ENCODE data around the gene KRTAP4-12.
"Not testable (repeated sequence)": the region's sequence is repeated elsewhere in the genome, so short reads cannot be mapped to it uniquely, and the experiment has no call there.

The KRTAP4-12 gene

GRCh38 chr17:41126412-41126811, 2.4 kb upstream of the KRTAP4-12 start:
- DNase-seq (ENCODE audit: low read depth, low spot score): no peak

- DNase-seq (ENCODE audit: low read depth, low spot score): no peak
Observed at GRCh38 chr17:41125064-41125463, 1.1 kb upstream of the KRTAP4-12 start.

- not testable (repeated sequence) for DNase-seq (ENCODE audit: low read depth, low spot score)
Observed at GRCh38 chr17:41123292-41123990, 541 bp downstream of the KRTAP4-12 start.

DNA sequence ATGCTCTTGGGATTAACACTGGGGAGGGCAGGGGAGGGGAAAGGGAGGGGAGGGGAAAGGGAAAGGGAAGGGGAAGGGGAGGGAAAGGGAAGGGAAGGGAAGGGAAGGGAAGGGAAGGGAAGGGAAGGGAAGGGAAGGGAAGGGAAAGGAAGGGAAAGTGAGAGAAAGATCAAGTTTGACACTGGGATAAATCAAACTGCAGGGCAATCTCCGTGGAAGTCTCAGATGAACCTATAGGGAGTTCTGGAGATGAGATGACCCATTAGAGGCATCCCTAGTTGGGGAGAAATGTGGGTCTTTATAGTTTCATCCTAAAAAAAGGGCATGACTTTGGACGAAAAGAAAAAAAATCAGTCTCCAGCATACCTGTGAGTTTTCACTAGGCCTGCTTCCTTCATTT, 2.2 kb downstream of the KRTAP4-12 start:
- no peak for DNase-seq (ENCODE audit: low read depth, low spot score)

DNA sequence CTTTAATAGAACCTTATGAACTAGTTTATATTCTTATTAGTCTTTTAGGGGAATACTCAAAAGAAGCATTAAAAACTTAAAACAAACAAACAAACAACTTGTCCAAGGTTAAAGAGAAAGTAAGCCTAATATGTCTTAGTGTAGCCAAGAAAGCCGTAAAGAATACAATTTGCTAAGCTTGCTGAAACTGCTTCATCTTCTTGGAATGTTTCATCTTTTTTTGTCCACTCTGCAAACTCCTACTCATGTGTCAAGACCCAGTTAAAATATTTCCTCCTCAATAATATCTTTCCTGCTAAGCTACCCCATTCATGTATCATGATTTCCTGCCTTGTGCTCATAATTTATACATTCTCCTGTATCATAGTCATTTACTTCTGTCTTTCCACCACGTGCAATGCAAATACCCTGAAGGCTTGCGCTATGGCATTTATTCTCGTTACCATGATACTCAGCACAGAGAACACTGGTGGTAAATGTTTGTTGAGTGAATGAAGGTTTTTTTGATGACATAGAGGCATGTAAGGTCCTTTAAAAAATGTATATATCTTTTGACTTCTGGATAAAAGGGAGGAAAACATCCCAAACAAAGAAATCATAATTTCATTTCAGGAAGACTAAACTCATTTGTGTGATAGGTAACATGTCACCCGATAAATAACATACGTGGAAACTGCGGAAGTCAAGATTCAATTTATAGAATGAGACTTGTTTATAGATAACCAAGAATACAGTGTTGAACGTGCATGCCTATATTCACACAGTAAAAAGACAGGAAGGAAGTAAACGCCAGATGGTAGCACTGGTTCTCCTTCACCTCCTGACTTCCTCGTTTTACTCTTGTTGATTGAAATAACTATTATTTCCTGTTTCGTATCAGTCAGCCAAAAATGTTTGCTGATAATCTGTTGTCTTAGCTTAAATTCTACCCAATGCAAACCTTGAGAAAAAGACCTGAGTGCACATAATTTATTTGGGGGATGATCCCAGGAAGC, 4.0 kb downstream of the KRTAP4-12 start:
- DNase-seq (ENCODE audit: low read depth, low spot score): not testable (repeated sequence)

- DNase-seq (ENCODE audit: low read depth, low spot score): no peak
Observed at GRCh38 chr17:41118721-41119120, 5.3 kb downstream of the KRTAP4-12 start.

DNA sequence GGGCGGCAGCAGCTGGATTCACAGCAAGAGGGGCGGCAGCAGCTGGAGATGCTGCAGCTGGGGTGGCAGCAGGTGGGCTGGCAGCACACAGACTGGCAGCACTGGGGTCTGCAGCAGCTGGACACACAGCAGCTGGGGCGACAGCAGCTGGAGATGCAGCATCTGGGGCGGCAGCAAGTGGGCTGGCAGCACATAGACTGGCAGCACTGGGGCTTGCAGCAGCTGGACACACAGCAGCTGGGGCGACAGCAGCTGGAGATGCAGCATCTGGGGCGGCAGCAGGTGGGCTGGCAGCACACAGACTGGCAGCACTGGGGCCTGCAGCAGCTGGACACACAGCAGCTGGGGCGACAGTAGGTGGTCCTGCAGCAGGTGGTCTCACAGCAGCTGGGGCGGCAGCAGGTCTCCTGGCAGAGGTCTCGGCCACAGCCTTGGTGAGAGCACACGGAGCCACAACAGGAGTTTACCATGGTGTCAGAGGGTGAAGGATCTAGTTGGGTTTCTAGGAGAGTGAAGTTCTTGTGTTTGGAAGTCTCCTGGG, 6.1 kb downstream of the KRTAP4-12 start, which contains the start of gene KRTAP4-11:
KRTAP4-11 (minus strand) TSS at position 528 of the 541 bp plus-strand sequence; CDS start at position 470, 58 bp downstream.
- not testable (repeated sequence) for DNase-seq (ENCODE audit: low read depth, low spot score)

- DNase-seq (ENCODE audit: low read depth, low spot score): no peak
Observed at GRCh38 chr17:41116297-41116696, 7.7 kb downstream of the KRTAP4-12 start.

- DNase-seq (ENCODE audit: low read depth, low spot score): no peak
Observed at GRCh38 chr17:41111151-41111885, 12.7 kb downstream of the KRTAP4-12 start.

- not testable (repeated sequence) for DNase-seq (ENCODE audit: low read depth, low spot score)
Observed at GRCh38 chr17:41108728-41109386, 15.1 kb downstream of the KRTAP4-12 start.

DNA sequence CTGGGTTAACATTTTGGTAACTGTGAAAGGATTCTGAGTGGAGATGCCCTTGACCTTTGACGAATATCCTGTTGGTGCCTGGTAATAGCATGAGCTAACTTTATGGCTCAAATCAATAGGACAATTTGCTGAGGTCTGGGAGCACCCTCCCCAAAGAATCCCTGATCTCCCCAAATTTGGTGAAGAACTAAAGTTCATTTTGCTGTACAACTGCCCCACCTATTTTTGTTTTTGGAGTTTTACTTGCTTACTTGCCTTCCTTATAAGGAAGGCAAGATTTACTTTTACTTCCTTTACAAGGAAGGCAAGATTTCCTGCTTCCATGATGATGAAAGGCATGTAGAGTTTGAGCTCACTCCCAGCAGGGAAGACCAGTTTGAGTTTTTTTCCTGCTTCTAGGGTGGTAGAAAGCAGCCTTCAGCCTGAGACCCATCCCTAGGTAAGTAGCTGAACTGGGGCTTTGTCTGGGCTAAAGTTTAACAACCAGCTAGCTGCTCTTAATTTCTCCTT, 16.0 kb downstream of the KRTAP4-12 start:
- no peak for DNase-seq (ENCODE audit: low read depth, low spot score)

GRCh38 chr17:41105347-41105746, 18.6 kb downstream of the KRTAP4-12 start, which contains the start of gene KRTAP4-9:
TSS of gene KRTAP4-9 (plus strand) at chr17:41105389. CDS start at chr17:41105389, 0 bp downstream.
- not testable (repeated sequence) for DNase-seq (ENCODE audit: low read depth, low spot score)

- DNase-seq (ENCODE audit: low read depth, low spot score): not testable (repeated sequence)
Observed at GRCh38 chr17:41104386-41105038, 19.5 kb downstream of the KRTAP4-12 start.

DNA sequence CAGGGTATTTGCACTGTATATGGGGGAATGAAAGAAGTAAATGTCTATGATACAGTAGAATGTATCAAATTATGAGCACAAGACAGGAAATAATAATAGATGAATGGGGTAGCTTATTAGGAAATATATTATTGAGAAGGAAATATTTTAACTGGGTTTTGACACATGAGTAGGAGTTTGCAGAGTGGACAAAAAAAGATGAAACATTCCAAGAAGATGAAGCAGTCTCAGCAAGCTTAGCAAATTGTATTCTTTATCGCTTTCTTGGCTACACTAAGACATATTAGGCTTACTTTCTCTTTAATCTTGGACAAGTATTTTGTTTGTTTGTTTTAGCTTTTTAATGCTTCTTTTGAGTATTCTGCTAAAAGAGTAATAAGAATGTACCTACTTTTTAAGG, 20.1 kb downstream of the KRTAP4-12 start:
- no peak for DNase-seq (ENCODE audit: low read depth, low spot score)

DNA sequence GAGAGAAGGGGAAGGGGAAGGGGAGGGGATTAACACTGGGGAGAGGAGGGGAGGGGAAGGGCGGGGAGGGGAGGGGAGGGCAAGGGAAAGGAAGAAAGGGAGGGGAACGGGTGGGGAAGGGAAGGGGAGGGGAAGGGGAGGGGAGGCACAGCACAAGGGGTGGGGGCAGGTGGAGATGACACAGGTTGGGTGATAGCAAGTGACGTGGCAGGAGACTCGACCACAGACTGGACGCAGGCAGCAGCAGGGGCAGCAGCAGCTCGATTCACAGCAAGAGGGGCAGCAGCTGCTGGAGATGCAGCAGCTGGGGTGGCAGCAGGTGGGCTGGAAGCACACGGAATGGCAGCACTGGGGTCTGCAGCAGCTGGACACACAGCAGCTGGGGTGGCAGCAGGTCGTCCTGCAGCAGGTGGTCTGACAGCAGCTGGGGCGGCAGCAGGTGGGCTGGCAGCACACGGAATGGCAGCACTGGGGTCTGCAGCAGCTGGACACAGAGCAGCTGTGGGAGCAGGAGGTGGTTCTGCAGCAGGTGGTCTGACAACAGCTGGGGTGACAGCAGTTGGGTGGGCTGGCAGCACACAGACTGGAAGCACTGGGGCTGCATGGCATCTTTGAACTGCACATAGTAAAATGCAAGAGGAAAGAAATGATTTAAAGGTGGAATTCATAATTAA, 22.3 kb downstream of the KRTAP4-12 start, which contains the start of gene KRTAP4-16:
KRTAP4-16 (minus strand) TSS at position 624 of the 674 bp plus-strand sequence; CDS start at position 624, 0 bp downstream.
- no peak for DNase-seq (ENCODE audit: low read depth, low spot score)

- DNase-seq (ENCODE audit: low read depth, low spot score): not testable (repeated sequence)
Observed at GRCh38 chr17:41099682-41100480, 24.1 kb downstream of the KRTAP4-12 start.

DNA sequence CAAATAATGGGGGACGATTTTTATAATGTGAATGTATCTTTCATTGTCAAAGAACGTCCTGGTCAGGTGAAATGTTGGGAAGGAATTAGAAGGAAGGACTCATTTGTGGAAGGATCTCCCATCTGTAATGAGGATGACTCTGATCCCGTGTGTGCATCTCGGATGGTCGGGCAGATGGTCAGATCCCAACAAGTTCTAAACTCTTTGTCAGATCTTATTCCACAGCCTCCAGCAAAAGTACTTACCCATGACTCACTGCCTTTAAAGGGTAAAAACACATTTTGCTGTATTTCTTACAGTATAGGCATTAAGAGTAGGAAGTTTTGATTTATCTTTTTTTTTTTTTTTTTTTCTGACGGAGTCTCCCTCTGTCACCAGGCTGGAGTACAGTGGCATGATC, 25.5 kb downstream of the KRTAP4-12 start:
- DNase-seq (ENCODE audit: low read depth, low spot score): no peak

DNA sequence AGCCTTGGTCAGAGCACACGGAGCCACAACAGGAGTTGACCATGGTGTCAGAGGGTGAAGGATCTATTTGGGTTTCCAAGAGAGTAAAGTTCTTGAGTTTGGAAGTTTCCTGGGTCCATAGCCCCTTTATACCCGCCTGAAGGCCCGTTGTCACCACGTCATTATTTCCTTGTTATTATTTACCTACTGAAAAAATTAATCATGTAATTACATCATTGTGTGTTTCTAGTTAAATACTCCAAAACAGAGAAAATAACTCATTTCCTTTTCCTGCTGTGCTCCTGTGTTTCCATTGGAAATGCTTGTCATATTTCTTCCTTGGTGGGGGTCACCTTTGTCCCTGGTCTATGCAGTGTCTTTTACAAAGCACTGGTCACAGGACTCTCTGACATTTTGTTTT, 25.9 kb downstream of the KRTAP4-12 start, which contains the start of gene KRTAP4-8:
KRTAP4-8 (minus strand) TSS at position 101 of the 400 bp plus-strand sequence; CDS start at position 43, 58 bp downstream.
- no peak for DNase-seq (ENCODE audit: low read depth, low spot score)
